Nephron progenitor cell (in vitro differentiated cells): Measurements from ENCODE around the gene PSEN1.

Experiments used
- DNase-seq: peaks from one replicate; pipeline ENCODE4 v3.0.0; 2021
- H3K27ac Mint-ChIP-seq: 2 replicates; pipeline ENCODE4 v1.8.0; 2021; ENCODE audit warnings: mild to moderate bottlenecking, moderate library complexity, mixed read lengths
- H3K27me3 Mint-ChIP-seq: 2 replicates; pipeline ENCODE4 v1.8.0; 2021; ENCODE audit warnings: mild to moderate bottlenecking, low read depth, mixed read lengths; ENCODE audit not compliant: poor library complexity
- H3K36me3 Mint-ChIP-seq: 2 replicates; pipeline ENCODE4 v1.8.0; 2021; ENCODE audit warnings: low read depth, mixed read lengths
- H3K4me1 Mint-ChIP-seq: 2 replicates; pipeline ENCODE4 v1.8.0; 2021; ENCODE audit warnings: mixed read lengths
- H3K4me3 Mint-ChIP-seq: 2 replicates; pipeline ENCODE4 v1.8.0; 2021; ENCODE audit warnings: mild to moderate bottlenecking, moderate library complexity, mixed read lengths
- H3K9me3 Mint-ChIP-seq: 2 replicates; pipeline ENCODE4 v1.8.0; 2021; ENCODE audit warnings: mild to moderate bottlenecking, moderate library complexity, mixed read lengths
- CTCF ChIP-seq: fragments of 200-600 bp; sonication (generic); IDR thresholded peaks from 2 replicates; pipeline ENCODE4 v1.5.0; 2021; ENCODE audit warnings: antibody characterized with exemption

PSEN1 gene

DNA sequence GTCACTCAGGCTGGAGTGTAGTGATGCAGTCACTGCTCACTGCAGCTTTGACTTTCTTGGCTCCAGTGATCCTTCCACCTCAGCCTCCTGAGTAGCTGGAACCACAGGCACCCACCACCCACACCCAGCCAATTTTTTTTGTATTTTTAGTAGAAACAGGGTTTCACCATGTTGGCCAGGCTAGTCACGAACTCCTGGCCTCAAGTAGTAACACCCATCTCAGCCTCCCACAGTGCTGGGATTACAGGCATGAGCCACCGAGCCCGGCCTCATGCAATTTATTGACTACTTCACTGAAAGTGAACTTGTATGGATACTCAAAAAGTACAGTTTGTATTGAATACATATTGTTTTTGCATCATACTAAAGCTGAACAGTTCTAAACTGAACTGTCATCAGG, 9.1 kb downstream of the PSEN1 start:
- no peak for TF ChIP-seq CTCF
- H3K27ac Mint-ChIP-seq, result no peak overlapping the region
- H3K36me3 Mint-ChIP-seq, result peaks cover 38% of the 10 kb centered on the region
- no peaks in the 10 kb centered on the region for H3K9me3 Mint-ChIP-seq
- no peaks in the 10 kb centered on the region for H3K27me3 Mint-ChIP-seq
- H3K4me1 Mint-ChIP-seq, result peaks cover 18% of the 10 kb centered on the region
- no peak for DNase-seq
- H3K4me3 Mint-ChIP-seq, result no peak overlapping the region

DNA sequence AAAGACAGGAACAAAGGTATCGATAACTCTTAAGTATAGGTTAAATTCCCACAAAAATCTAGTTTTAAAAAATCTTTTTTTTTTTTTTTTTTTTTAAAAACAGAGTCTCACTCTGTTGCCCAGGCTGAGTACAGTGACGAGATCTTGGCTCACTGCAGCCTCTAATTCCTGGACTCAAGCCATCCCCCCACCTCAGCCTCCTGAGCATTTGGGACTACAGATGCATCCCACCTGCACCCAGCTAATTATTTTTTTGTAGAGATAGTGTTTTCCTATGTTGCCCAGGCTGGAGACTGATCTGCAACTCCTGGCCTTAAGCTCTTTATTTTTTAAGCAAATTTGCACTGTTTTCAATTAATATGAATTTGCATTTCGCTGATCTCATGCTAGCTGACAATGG, 9.8 kb downstream of the PSEN1 start:
- Mint-ChIP-seq H3K4me3 (no peak overlapping the region), H3K27me3 (no peaks in the 10 kb centered on the region), H3K36me3 (peaks cover 35% of the 10 kb centered on the region), H3K27ac (no peak overlapping the region), H3K4me1 (peaks cover 18% of the 10 kb centered on the region), H3K9me3 (no peaks in the 10 kb centered on the region)
- no peak for TF ChIP-seq CTCF
- no peak for DNase-seq

DNA sequence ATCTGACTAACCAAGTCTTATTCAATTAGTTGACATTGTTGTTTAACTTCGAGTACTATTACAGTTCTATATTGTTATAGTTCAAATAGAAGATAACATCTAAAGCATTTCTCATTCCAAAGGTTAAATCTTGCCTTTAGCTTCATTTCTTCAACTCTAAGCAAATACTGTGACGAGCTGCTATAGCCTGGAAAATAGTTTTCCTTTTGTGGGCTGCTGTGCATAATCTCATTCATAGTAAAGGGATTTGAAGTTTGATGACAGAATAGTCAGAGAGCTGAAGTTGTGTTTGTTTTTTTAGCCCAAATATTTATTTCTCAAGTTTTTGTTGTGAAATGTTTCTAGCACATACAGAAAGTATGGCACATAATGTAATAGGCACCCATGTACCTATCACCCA, 13.4 kb downstream of the PSEN1 start:
- Mint-ChIP-seq H3K4me1 (peaks cover 3% of the 10 kb centered on the region), H3K36me3 (peaks cover 61% of the 10 kb centered on the region)

DNA sequence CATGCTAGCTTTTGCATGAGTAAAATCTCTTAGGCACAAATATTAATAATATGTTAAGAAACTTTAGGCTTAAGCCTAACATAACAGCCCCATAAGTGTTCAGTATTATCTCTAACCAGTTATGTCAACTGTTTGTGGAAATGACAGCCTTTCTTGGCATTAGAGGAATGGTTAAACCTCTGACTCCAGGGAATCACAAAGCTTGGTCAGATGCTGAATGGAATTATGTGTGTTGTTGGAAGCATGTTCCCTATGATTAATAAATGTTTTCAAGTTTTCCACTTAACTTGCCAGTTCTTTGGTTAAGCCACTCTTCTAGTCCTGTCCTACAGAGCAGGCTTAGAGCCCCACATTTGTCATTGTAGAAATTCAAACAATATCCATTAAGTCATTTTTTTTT, 17.0 kb downstream of the PSEN1 start:
- no peaks in the 10 kb centered on the region for H3K9me3 Mint-ChIP-seq
- H3K36me3 Mint-ChIP-seq, result peaks cover 73% of the 10 kb centered on the region
- DNase-seq, result no peak
- H3K4me1 Mint-ChIP-seq, result no peaks in the 10 kb centered on the region
- no peak overlapping the region for H3K4me3 Mint-ChIP-seq
- H3K27me3 Mint-ChIP-seq, result no peaks in the 10 kb centered on the region
- no peak overlapping the region for H3K27ac Mint-ChIP-seq
- TF ChIP-seq CTCF, result no peak

More for the DNA sequence above, 13.4 kb downstream of the PSEN1 start:
- no peaks in the 10 kb centered on the region for H3K9me3 Mint-ChIP-seq
- H3K27me3 Mint-ChIP-seq, result no peaks in the 10 kb centered on the region
- no peak overlapping the region for H3K4me3 Mint-ChIP-seq
- no peak for DNase-seq
- no peak overlapping the region for H3K27ac Mint-ChIP-seq
- no peak for TF ChIP-seq CTCF

- no peak for DNase-seq
- no peak for TF ChIP-seq CTCF
- Mint-ChIP-seq H3K4me1 (peaks cover 4% of the 10 kb centered on the region), H3K9me3 (no peaks in the 10 kb centered on the region), H3K27me3 (no peaks in the 10 kb centered on the region), H3K4me3 (no peak overlapping the region), H3K36me3 (peaks cover 68% of the 10 kb centered on the region), H3K27ac (no peak overlapping the region)
Measured at GRCh38 chr14:73162251-73162650, 25.9 kb downstream of the PSEN1 start.

- TF ChIP-seq CTCF, result no peak
- Mint-ChIP-seq H3K27me3 (no peaks in the 10 kb centered on the region), H3K27ac (no peak overlapping the region), H3K4me1 (peaks cover 3% of the 10 kb centered on the region), H3K9me3 (no peaks in the 10 kb centered on the region), H3K4me3 (no peak overlapping the region), H3K36me3 (peaks cover 65% of the 10 kb centered on the region)
- no peak for DNase-seq
Measured at GRCh38 chr14:73166399-73166798, 30.1 kb downstream of the PSEN1 start.
